K562 (cell line): Measurements from ENCODE around the gene RBMS3. TPM values are rescaled to one million over a fixed set of nuclear protein-coding genes. Genes with fewer than 3 reads are reported as not detected.

Experiments used
- ATAC-seq: fragments of 200-7000 bp; cut with Tn5 transposase; 3 replicates; pipeline ENCODE4 v1.9.1; 2020; ENCODE audit warnings: moderate library complexity
- BruUV-seq: library from RNA; stranded (reverse); fragments of 400-500 nt; replicated peaks from 2 replicates; lab custom pipeline; 2021; lab: Mats Ljungman, UMichigan
- CTCF ChIA-PET: fragments of 300-600 bp; formaldehyde crosslinking; extraction: SDS; loops from one replicate; lab custom pipeline; 2021; ENCODE audit warnings: low intra/inter-chr PET ratio; lab: Yijun Ruan, JAX
- POLR2A ChIA-PET: fragments of 300-600, 350-650 bp; sonication (Branson Sonifier 250); formaldehyde crosslinking; extraction: SDS; loops from one replicate; lab custom pipeline; 2021; ENCODE audit warnings: antibody characterized with exemption, inconsistent platforms; lab: Yijun Ruan, JAX
- DNase-seq, 4 experiments: peaks; one replicate each; pipeline versions ENCODE4 v3.0.0 to v3.0.0-alpha.2; 2011 to 2018; ENCODE audit warnings: low spot score in 3 of 4, mixed read lengths in 3 of 4; ENCODE audit errors: extremely low read depth in 1 of 4
- FAIRE-seq: peaks from 2 replicates; lab custom pipeline; 2011; peaks lifted over from hg19 to GRCh38; lab: Jason Lieb, UNC
- H2AFZ ChIP-seq: 2 replicates; pipeline ENCODE4 v1.6.0; 2011; ENCODE audit warnings: low read depth, low read length, control low read depth, inconsistent platforms
- H3K27ac ChIP-seq: fragments of 200-600 bp; 3 replicates; pipeline ENCODE4 v1.8.0; 2011; ENCODE audit warnings: low read depth, mild to moderate bottlenecking, control low read depth, inconsistent platforms, low read length, moderate library complexity, mixed read lengths; ENCODE audit errors: extremely low read depth
- H3K27me3 ChIP-seq, 2 experiments: fragments of 300-600 bp in 1 of 2; 2 replicates in 1 of 2; 3 replicates in 1 of 2; pipeline versions ENCODE4 v1.6.0 to v1.8.0; 2011; ENCODE audit warnings: inconsistent platforms in 2 of 2, low read length in 2 of 2, mild to moderate bottlenecking in 1 of 2, mixed read lengths in 1 of 2, moderate library complexity in 1 of 2; ENCODE audit not compliant: control insufficient read depth in 2 of 2, insufficient read depth in 2 of 2
- H3K36me3 ChIP-seq: fragments of 300-600 bp; 3 replicates; pipeline ENCODE4 v1.8.0; 2011; ENCODE audit warnings: mild to moderate bottlenecking, low read length, inconsistent platforms; ENCODE audit not compliant: control insufficient read depth, insufficient read depth
- H3K4me1 ChIP-seq, 2 experiments: fragments of 200-600 bp in 1 of 2; replicated peaks in 1 of 2; 2 replicates in 1 of 2; 3 replicates in 1 of 2; pipeline versions ENCODE4 v1.5.1 to v1.8.0; 2011; ENCODE audit warnings: inconsistent platforms in 2 of 2, low read length in 2 of 2, mild to moderate bottlenecking in 1 of 2, mixed read lengths in 1 of 2, moderate library complexity in 1 of 2; ENCODE audit not compliant: control insufficient read depth in 2 of 2, insufficient read depth in 2 of 2
- H3K4me2 ChIP-seq: 2 replicates; pipeline ENCODE4 v1.6.1; 2011; ENCODE audit warnings: low read length, control low read depth, inconsistent platforms, mixed read lengths; ENCODE audit not compliant: insufficient read depth
- H3K4me3 ChIP-seq: fragments of 200-600 bp; sonication (generic), shearing (Covaris generic); 2 replicates; pipeline ENCODE4 v1.5.1; 2016; ENCODE audit warnings: control low read depth, inconsistent platforms
- H3K79me2 ChIP-seq: fragments of 200-600 bp; 3 replicates; pipeline ENCODE4 v1.8.0; 2011; ENCODE audit warnings: low read length, inconsistent platforms; ENCODE audit not compliant: control insufficient read depth, insufficient read depth
- H3K9ac ChIP-seq, 2 experiments: 2 replicates each; pipeline versions ENCODE4 v1.6.0 to v1.6.1; 2011; ENCODE audit warnings: low read depth in 2 of 2, low read length in 2 of 2, control low read depth in 1 of 2, inconsistent platforms in 1 of 2, mild to moderate bottlenecking in 1 of 2, mixed read lengths in 1 of 2; ENCODE audit not compliant: insufficient read depth in 1 of 2
- H3K9me1 ChIP-seq: one replicate; pipeline ENCODE4 v1.6.0; 2011; ENCODE audit warnings: inconsistent platforms, mild to moderate bottlenecking, low read length, moderate library complexity; ENCODE audit not compliant: control insufficient read depth, insufficient read depth
- H3K9me3 ChIP-seq: replicated peaks from 2 replicates; pipeline ENCODE4 v1.5.1; 2011; ENCODE audit warnings: low read depth, low read length, inconsistent platforms; ENCODE audit not compliant: control insufficient read depth, insufficient read depth
- H4K20me1 ChIP-seq: replicated peaks from 2 replicates; pipeline ENCODE4 v1.6.1; 2011; ENCODE audit warnings: low read length, inconsistent platforms, mixed read lengths; ENCODE audit not compliant: control insufficient read depth, insufficient read depth
- HIVEP1 ChIP-seq: fragments of 250-450 bp; sonication (Bioruptor Pico); IDR thresholded peaks from 2 replicates; pipeline ENCODE4 v1.4.0; 2020; ENCODE audit warnings: mild to moderate bottlenecking
- ILK ChIP-seq: fragments of 450-650 bp; IDR thresholded peaks from 2 replicates; pipeline ENCODE4 v1.6.1; 2016; ENCODE audit warnings: missing genetic modification characterization, low read depth, mild to moderate bottlenecking, missing compliant biosample characterization, moderate library complexity, borderline replicate concordance
- MAFF ChIP-seq: IDR thresholded peaks from 2 replicates; pipeline ENCODE4 v1.6.1; 2012; ENCODE audit warnings: low read length, improper control_type of control experiment
- NCOA1 ChIP-seq: fragments of 450-650 bp; IDR thresholded peaks from 2 replicates; pipeline ENCODE4 v1.6.1; 2016; ENCODE audit warnings: low read depth
- NCOA2 ChIP-seq, 2 experiments: fragments of 450-650 bp; IDR thresholded peaks; 2 replicates each; pipeline ENCODE4 v1.6.1; 2018; ENCODE audit warnings: mild to moderate bottlenecking in 2 of 2, moderate library complexity in 1 of 2; ENCODE audit not compliant: partially characterized antibody in 2 of 2
- NFXL1 ChIP-seq: fragments of 450-650 bp; formaldehyde crosslinking; IDR thresholded peaks from 2 replicates; pipeline ENCODE4 v1.4.0; 2021; ENCODE audit warnings: mild to moderate bottlenecking
- ZNF785 ChIP-seq: fragments of 250-450 bp; sonication (Bioruptor Pico); IDR thresholded peaks from 2 replicates; pipeline ENCODE4 v1.4.0; 2020; ENCODE audit warnings: mild to moderate bottlenecking
- in situ Hi-C: fragments of 300-500 bp; cut with MboI; formaldehyde crosslinking; loops from 4 replicates; pipeline ENCODE4 v1.15.0; 2018; ENCODE audit warnings: inconsistent platforms, mixed read lengths
- intact Hi-C: fragments of 100-400 bp; cut with micrococcal nuclease; formaldehyde crosslinking; loops from 2 replicates; pipeline ENCODE4 v1.14.2; 2022
- polyA plus RNA-seq, 8 experiments: library from polyadenylated mRNA; depleted of rRNA in 4 of 8; stranded (reverse) in 5 of 8; unstranded in 3 of 8; fragments of >200 nt; fragmentation: Nextera tagmentation in 2 of 8; fragmentation: Illumina TruSeq in 1 of 8; extraction: Ambion mirVana in 2 of 8; extraction: Trizol in 1 of 8; gene quantifications; 2 replicates each; pipeline versions ENCODE4 v1.2.1 to v1.2.3, GENCODE V29; 2011 to 2014; ENCODE audit warnings: inconsistent platforms in 1 of 8, missing spikeins in 1 of 8
- total RNA-seq, 7 experiments: library from RNA; depleted of rRNA in 6 of 7; stranded (reverse); fragments of >200 nt in 6 of 7; fragmentation: Illumina TruSeq in 2 of 7; extraction: Trizol in 2 of 7; gene quantifications; 2 replicates each; pipeline versions ENCODE4 v1.2.1 to v1.2.3, GENCODE V29; 2011 to 2021; ENCODE audit warnings: low replicate concordance in 1 of 7
- TF ChIP-seq, protein P1 (sequence below), 2 experiments: IDR thresholded peaks in 1 of 2; conservative IDR thresholded peaks in 1 of 2; 2 replicates each; pipeline ENCODE4 v1.6.1; 2016; ENCODE audit warnings: low read depth in 2 of 2, mild to moderate bottlenecking in 1 of 2, missing compliant biosample characterization in 1 of 2, missing genetic modification characterization in 1 of 2, moderate library complexity in 1 of 2
- TF ChIP-seq, protein P2 (sequence below): sonication (generic); formaldehyde crosslinking; IDR thresholded peaks from 2 replicates; pipeline ENCODE4 v1.8.0; 2022; ENCODE audit warnings: mild to moderate bottlenecking, missing genetic modification reagents
- TF ChIP-seq, protein P3 (sequence below): fragments of 450-650 bp; IDR thresholded peaks from 2 replicates; pipeline ENCODE4 v1.6.1; 2017; ENCODE audit warnings: antibody characterized with exemption

Gene RBMS3
- total and polyA plus RNA-seq, 9 of the 15 experiments (the other 6 are each of a cell fraction or from before 2014, with no cell fraction given) = 0.20 TPM; not detected in 8

DNA sequence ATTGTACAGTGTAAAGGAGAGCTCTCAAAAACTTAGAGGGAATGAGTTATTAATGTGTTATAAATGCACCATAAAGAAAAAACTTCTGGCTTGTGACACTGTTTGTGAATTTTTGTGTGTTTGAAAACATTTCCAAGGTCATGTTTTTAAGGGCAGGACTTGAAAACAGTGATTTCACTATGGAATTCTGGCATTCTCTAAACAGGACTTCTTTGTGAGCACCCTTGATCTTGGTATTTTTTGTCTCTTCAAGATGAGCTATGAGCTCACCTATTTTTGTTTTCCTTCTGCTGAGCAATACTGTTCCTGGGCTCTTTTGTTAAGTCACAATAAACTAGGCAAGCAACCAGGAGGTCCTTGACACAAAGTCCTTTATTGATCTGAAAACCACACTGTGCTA lies 284.4 kb downstream of the RBMS3 start:
- no peak overlapping the region for H3K4me2 ChIP-seq
- H3K36me3 ChIP-seq = no peaks in the 10 kb centered on the region
- no peaks in the 10 kb centered on the region for H4K20me1 ChIP-seq
- FAIRE-seq = no peak
- no peak for ATAC-seq
- no peak overlapping the region for H3K27ac ChIP-seq
- H3K4me3 ChIP-seq = no peak overlapping the region
- no TSS peak for BruUV-seq
- 0 out of 2 replicates have a peak, but pooled peaks cover 2% of the 10 kb centered on the region for H3K9me3 ChIP-seq
- no peaks in the 10 kb centered on the region for H3K27me3 ChIP-seq
- intact Hi-C loops (no loop called here), in situ Hi-C loops (no loop called here)
- H3K4me1 ChIP-seq = no peaks in the 10 kb centered on the region
- DNase-seq = no peak
- CTCF ChIA-PET = no interaction called here
- POLR2A ChIA-PET = no interaction called here
- no peak overlapping the region for H2AFZ ChIP-seq
- no peak overlapping the region for H3K9ac ChIP-seq
- no peak for TF ChIP-seq NCOA1
- TF ChIP-seq ZNF785 (CRISPR knock-in tag) = no peak
- no peak for TF ChIP-seq NCOA2 (IDR thresholded peaks at IDR 0.05; ENCODE audit: partially characterized antibody in 2 of 2)
- no peak for TF ChIP-seq MAFF
- TF ChIP-seq, protein P1, sequence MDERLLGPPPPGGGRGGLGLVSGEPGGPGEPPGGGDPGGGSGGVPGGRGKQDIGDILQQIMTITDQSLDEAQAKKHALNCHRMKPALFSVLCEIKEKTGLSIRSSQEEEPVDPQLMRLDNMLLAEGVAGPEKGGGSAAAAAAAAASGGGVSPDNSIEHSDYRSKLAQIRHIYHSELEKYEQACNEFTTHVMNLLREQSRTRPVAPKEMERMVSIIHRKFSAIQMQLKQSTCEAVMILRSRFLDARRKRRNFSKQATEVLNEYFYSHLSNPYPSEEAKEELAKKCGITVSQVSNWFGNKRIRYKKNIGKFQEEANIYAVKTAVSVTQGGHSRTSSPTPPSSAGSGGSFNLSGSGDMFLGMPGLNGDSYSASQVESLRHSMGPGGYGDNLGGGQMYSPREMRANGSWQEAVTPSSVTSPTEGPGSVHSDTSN (CRISPR knock-in tag; IDR thresholded peaks at IDR 0.05; ENCODE audit: low read depth) = no peak
- TF ChIP-seq, protein P1 (tag; conservative IDR thresholded peaks at IDR 0.05; ENCODE audit: low read depth) = no peak
- no peak for TF ChIP-seq ILK (tag)
- TF ChIP-seq NFXL1 (CRISPR knock-in tag) = no peak
- TF ChIP-seq, protein P2, sequence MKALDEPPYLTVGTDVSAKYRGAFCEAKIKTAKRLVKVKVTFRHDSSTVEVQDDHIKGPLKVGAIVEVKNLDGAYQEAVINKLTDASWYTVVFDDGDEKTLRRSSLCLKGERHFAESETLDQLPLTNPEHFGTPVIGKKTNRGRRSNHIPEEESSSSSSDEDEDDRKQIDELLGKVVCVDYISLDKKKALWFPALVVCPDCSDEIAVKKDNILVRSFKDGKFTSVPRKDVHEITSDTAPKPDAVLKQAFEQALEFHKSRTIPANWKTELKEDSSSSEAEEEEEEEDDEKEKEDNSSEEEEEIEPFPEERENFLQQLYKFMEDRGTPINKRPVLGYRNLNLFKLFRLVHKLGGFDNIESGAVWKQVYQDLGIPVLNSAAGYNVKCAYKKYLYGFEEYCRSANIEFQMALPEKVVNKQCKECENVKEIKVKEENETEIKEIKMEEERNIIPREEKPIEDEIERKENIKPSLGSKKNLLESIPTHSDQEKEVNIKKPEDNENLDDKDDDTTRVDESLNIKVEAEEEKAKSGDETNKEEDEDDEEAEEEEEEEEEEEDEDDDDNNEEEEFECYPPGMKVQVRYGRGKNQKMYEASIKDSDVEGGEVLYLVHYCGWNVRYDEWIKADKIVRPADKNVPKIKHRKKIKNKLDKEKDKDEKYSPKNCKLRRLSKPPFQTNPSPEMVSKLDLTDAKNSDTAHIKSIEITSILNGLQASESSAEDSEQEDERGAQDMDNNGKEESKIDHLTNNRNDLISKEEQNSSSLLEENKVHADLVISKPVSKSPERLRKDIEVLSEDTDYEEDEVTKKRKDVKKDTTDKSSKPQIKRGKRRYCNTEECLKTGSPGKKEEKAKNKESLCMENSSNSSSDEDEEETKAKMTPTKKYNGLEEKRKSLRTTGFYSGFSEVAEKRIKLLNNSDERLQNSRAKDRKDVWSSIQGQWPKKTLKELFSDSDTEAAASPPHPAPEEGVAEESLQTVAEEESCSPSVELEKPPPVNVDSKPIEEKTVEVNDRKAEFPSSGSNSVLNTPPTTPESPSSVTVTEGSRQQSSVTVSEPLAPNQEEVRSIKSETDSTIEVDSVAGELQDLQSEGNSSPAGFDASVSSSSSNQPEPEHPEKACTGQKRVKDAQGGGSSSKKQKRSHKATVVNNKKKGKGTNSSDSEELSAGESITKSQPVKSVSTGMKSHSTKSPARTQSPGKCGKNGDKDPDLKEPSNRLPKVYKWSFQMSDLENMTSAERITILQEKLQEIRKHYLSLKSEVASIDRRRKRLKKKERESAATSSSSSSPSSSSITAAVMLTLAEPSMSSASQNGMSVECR (CRISPR knock-in tag) = no peak
- TF ChIP-seq HIVEP1 (CRISPR knock-in tag) = no peak
- TF ChIP-seq, protein P3, sequence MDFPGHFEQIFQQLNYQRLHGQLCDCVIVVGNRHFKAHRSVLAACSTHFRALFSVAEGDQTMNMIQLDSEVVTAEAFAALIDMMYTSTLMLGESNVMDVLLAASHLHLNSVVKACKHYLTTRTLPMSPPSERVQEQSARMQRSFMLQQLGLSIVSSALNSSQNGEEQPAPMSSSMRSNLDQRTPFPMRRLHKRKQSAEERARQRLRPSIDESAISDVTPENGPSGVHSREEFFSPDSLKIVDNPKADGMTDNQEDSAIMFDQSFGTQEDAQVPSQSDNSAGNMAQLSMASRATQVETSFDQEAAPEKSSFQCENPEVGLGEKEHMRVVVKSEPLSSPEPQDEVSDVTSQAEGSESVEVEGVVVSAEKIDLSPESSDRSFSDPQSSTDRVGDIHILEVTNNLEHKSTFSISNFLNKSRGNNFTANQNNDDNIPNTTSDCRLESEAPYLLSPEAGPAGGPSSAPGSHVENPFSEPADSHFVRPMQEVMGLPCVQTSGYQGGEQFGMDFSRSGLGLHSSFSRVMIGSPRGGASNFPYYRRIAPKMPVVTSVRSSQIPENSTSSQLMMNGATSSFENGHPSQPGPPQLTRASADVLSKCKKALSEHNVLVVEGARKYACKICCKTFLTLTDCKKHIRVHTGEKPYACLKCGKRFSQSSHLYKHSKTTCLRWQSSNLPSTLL = no peak
- TF ChIP-seq, all 486 proteins: peak for 0
- Histone ChIP-seq H3K9me1 (no peaks in the 10 kb centered on the region), H3K79me2 (no peaks in the 10 kb centered on the region)
